Brain microvascular endothelial cell (primary cell): ENCODE results near the gene STOX2.

Experiments used
- DNase-seq: peaks from one replicate; pipeline ENCODE4 v3.0.0-alpha.2; 2020
- H3K27ac ChIP-seq: fragments of 250-450 bp; sonication (Bioruptor Pico); 2 replicates; pipeline ENCODE4 v1.5.1; 2020; ENCODE audit warnings: mild to moderate bottlenecking, moderate library complexity
- H3K27me3 ChIP-seq: fragments of 250-450 bp; sonication (Bioruptor Pico); replicated peaks from 2 replicates; pipeline ENCODE4 v1.5.1; 2020; ENCODE audit warnings: mild to moderate bottlenecking
- H3K36me3 ChIP-seq: fragments of 250-450 bp; sonication (Bioruptor Pico); replicated peaks from 2 replicates; pipeline ENCODE4 v1.5.1; 2020; ENCODE audit warnings: mild to moderate bottlenecking
- H3K4me3 ChIP-seq: 2 replicates; pipeline ENCODE4 v1.5.1; 2011; ENCODE audit warnings: low read depth, mild to moderate bottlenecking, control low read depth, low read length, moderate library complexity
- in situ Hi-C: cut with HindIII; loops from 2 replicates; pipeline ENCODE4 v1.10.0; 2017; ENCODE audit warnings: low sequenced_read_pairs, low pct_ligation_motif_present
- TF ChIP-seq, protein P1 (sequence below): IDR thresholded peaks from 2 replicates; pipeline ENCODE4 v1.5.1; 2011; ENCODE audit warnings: low read depth, mild to moderate bottlenecking, moderate library complexity, low read length, control low read depth, inconsistent platforms; ENCODE audit errors: missing control alignments

The STOX2 gene

DNA sequence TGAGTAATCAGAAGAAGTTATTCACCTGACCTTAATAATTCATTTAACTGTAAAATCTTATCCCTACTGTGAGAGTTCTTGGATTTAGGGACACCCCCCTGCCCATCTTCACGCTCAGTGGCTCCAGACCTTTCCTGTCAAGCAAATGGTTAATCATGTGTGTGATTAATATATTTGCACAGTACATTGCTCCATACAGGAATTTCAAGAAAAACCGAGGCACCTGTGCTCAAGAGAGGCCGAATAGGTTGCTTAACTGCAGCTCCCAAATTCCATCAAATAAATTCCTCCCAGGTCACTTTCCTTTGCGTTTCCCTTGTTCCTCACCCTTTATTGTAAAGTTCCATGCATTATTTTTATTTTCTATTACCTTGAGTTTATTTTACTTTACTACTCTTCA is 119.5 kb downstream of the STOX2 start:
- Histone ChIP-seq H3K36me3 (no peaks in the 10 kb centered on the region), H3K4me3 (no peak overlapping the region), H3K27me3 (no peaks in the 10 kb centered on the region), H3K27ac (no peak overlapping the region)
- TF ChIP-seq, protein P1, sequence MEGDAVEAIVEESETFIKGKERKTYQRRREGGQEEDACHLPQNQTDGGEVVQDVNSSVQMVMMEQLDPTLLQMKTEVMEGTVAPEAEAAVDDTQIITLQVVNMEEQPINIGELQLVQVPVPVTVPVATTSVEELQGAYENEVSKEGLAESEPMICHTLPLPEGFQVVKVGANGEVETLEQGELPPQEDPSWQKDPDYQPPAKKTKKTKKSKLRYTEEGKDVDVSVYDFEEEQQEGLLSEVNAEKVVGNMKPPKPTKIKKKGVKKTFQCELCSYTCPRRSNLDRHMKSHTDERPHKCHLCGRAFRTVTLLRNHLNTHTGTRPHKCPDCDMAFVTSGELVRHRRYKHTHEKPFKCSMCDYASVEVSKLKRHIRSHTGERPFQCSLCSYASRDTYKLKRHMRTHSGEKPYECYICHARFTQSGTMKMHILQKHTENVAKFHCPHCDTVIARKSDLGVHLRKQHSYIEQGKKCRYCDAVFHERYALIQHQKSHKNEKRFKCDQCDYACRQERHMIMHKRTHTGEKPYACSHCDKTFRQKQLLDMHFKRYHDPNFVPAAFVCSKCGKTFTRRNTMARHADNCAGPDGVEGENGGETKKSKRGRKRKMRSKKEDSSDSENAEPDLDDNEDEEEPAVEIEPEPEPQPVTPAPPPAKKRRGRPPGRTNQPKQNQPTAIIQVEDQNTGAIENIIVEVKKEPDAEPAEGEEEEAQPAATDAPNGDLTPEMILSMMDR = no peak
- no peak for DNase-seq
- in situ Hi-C loops = no loop called here

DNA sequence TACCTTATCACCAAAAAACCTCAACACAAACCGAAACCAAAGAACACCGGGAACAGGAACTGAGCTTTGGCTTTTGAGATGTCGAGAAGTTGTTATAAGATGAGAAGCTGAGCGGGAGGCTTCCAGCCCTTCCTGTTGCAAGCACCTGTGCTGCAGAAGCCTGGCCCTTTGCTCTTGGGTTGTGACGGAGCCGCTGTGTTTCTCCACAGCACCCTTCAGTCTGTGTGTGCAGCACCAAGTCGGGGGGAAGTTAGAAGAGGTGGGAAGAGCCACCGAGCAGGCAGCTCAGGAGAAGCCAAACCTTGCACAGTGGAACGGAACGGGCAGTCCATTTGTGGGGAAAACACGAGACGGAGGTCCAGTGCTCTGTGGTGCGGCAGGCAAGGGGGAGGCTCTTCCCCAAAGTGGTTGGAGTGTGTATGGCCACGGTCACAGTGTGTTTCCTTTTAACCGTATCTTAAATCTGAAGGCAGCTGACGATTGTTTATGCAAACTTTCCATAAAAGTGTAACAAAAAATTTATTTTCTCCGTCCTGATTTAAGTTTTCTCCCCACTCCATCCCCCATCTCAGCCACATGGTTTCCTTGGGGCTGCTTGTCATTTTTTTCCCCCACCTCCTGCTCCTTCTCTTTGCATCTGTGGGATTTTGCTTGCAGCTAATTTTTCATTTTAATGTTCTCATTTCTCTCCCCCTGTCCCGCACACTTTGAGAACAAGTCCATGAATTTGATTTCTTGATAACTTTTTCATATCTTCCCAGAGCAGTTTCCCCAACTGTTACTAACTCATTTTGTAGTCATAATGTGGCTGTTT is 123.7 kb downstream of the STOX2 start:
- Histone ChIP-seq H3K27me3 (no peaks in the 10 kb centered on the region), H3K36me3 (no peaks in the 10 kb centered on the region), H3K4me3 (no peak overlapping the region), H3K27ac (no peak overlapping the region)
- no peak for DNase-seq
- TF ChIP-seq, protein P1 = no peak
- in situ Hi-C loops = no loop called here

DNA sequence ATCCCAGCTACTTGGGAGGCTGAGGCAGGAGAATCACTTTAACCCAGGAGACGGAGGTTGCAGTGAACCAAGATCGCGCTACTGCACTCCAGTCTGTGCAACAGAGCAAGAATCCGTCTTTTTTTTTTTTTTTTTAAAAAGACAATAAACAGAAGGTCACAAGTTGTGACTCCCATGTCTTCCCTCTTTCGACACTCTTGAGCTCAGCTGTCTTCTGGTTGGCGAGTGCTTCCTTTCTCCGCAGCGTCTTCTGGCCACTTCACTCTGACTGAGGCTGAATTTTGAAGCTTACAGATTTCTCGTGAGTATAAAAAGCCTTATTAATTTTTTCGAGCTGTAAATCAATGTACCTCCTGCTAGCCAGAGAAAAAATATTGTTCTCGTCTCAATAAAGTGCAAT is 124.9 kb downstream of the STOX2 start:
- in situ Hi-C loops = no loop called here
- H3K27ac ChIP-seq = no peak overlapping the region
- H3K36me3 ChIP-seq = no peaks in the 10 kb centered on the region
- TF ChIP-seq, protein P1 = no peak
- no peaks in the 10 kb centered on the region for H3K27me3 ChIP-seq
- DNase-seq = no peak
- H3K4me3 ChIP-seq = no peak overlapping the region

DNA sequence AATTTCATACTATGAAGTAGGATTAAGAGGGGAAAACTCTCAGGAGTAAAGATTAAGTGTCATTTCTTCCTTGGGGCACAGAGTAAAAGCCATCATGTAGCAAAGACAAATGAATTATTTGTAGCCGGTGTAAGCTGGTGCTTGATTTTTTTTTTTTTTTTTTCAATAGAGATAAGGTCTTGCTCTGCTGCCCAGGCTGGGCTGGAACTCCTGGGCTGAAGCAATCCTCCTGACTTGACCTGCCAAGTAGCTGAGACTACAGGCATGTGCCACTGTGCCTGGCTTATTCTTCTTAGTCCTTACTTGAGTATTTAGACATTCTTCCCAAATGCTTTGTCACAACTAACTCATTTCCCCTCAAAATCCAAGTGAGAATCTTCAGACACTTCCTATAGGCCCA is 125.7 kb downstream of the STOX2 start:
- no peaks in the 10 kb centered on the region for H3K36me3 ChIP-seq

DNA sequence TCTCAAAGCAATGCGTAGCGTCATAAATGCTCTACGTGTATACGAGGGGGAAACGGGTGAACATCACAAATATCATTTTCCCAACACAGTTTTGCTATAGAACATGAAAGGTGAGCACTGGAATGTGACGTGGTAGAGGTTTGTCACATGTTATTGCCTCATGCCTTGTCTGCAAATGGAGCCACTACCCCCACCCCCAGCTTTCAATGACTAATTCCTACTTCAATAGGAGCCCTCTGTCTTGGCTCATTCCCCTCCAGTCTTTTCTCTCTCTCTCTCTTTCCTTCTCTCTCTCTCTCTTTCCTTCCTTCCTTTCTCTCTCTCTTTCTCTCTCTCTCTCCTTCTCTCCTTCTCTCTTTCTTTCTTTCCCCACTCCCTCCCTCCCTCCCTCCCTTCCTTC is 127.0 kb downstream of the STOX2 start:
- TF ChIP-seq, protein P1 = no peak
- H3K4me3 ChIP-seq = no peak overlapping the region
- no peaks in the 10 kb centered on the region for H3K36me3 ChIP-seq
- no peak overlapping the region for H3K27ac ChIP-seq
- DNase-seq = no peak
- no peaks in the 10 kb centered on the region for H3K27me3 ChIP-seq
- in situ Hi-C loops = no loop called here

More for the DNA sequence above, 125.7 kb downstream of the STOX2 start:
- H3K4me3 ChIP-seq = no peak overlapping the region
- no peak overlapping the region for H3K27ac ChIP-seq
- TF ChIP-seq, protein P1 = no peak
- in situ Hi-C loops = no loop called here
- no peak for DNase-seq
- no peaks in the 10 kb centered on the region for H3K27me3 ChIP-seq

DNA sequence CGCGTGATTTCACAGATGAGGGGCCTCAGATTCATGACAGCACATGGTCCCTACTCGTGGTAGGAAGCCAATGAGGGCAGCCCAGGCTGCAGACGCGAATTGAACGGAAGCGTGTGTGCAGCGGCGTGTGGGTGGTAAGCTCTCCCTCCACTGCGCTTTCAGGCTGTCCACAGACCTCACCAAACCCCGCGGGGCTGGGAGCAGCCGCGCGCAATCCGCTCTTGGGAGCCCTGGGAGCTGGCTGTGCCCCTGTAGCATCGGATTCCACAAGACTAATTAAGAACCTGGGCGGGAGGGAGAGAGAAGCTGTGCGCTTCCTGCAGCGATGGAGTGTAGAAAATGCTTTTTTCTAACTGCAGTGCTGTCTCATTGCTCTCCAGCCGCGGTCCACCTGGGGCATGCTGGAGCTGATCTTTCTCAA is 134.9 kb downstream of the STOX2 start:
- TF ChIP-seq, protein P1 = no peak
- H3K27ac ChIP-seq = no peak overlapping the region
- H3K27me3 ChIP-seq = no peaks in the 10 kb centered on the region
- H3K36me3 ChIP-seq = no peaks in the 10 kb centered on the region
- no peak for DNase-seq
- H3K4me3 ChIP-seq = peak overlapping the region; percentile 17
- in situ Hi-C loops = no loop called here
